ENCODE measurements around the gene CALML6. TPM values are rescaled to one million over a fixed set of nuclear protein-coding genes. Genes with fewer than 3 reads are reported as not detected.

The CALML6 gene
- total RNA-seq, 1 experiment from 2014 or later = 1.5 TPM

- no peak for ATAC-seq
- in situ Hi-C loops (cut with HindIII; ENCODE audit: low pct_unique_long_range_greater_than_20kb, low sequenced_read_pairs) = no loop called here
- DNase-seq (ENCODE audit: low read depth, low spot score) = no peak
These were observed 9.8 kb downstream of the CALML6 start for GRCh38 chr1:1924849-1925248.

More at GRCh38 chr1:1924849-1925248, 9.8 kb downstream of the CALML6 start:
- Histone ChIP-seq H3K9me3 (ENCODE audit: control insufficient read depth, insufficient read depth, low read depth, low read length) (no peaks in the 10 kb centered on the region), H3K4me3 (ENCODE audit: low read depth in 2 of 2, low read length in 2 of 2) (no peak overlapping the region), H3K36me3 (ENCODE audit: control insufficient read depth, insufficient read depth, low read length) (no peaks in the 10 kb centered on the region), H3K4me1 (ENCODE audit: control insufficient read depth, insufficient read depth, low read length) (no peaks in the 10 kb centered on the region), H3K27ac (ENCODE audit: low read length) (no peak overlapping the region), H3K27me3 (ENCODE audit: control insufficient read depth, insufficient read depth, low read length) (no peaks in the 10 kb centered on the region)
- TF ChIP-seq SIN3A (IDR thresholded peaks at IDR 0.05; ENCODE audit: borderline replicate concordance, insufficient read depth, low read depth, low read length) = no peak
- TF ChIP-seq CTCF (IDR thresholded peaks at IDR 0.05) = no peak
- no peak for TF ChIP-seq REST (IDR thresholded peaks at IDR 0.05; ENCODE audit: insufficient read depth in 1 of 2, low read depth in 2 of 2, low read length in 1 of 2)
- no peak for TF ChIP-seq TCF7L2 (IDR thresholded peaks at IDR 0.05; ENCODE audit: low read depth, low read length)
- TF ChIP-seq POLR2AphosphoS5 (IDR thresholded peaks at IDR 0.05; ENCODE audit: low read depth, low read length) = no peak
- no TSS peak for BruUV-seq (replicated peaks)
- POLR2A ChIA-PET = no interaction called here
- CTCF ChIA-PET = no interaction called here
- intact Hi-C loops (cut with micrococcal nuclease; ENCODE audit: unreplicated experiment) = no loop called here
